WI38 (cell line): ENCODE measurements around the gene CCDC201.
A peak's percentile ranks its signal among the peaks of the same experiment; 100 is the strongest.

Experiments used
- H3K4me3 ChIP-seq: 2 replicates; pipeline ENCODE4 v1.5.1; 2011; ENCODE audit warnings: low read depth, mild to moderate bottlenecking, control low read depth, low read length
- TF ChIP-seq, protein P1 (sequence below): IDR thresholded peaks from 2 replicates; pipeline ENCODE4 v1.5.1; 2012; ENCODE audit warnings: low read depth, mild to moderate bottlenecking, control low read depth, low read length

Gene CCDC201, protein sequence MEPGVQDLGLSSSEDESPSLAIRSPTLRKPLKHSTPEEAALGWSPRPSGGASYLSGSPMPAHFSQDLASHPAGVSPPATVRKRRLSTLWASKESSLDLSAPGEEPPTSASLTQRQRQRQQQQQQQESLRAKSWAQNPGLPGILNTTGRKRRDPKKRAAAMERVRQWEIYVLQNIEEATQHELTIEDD

DNA sequence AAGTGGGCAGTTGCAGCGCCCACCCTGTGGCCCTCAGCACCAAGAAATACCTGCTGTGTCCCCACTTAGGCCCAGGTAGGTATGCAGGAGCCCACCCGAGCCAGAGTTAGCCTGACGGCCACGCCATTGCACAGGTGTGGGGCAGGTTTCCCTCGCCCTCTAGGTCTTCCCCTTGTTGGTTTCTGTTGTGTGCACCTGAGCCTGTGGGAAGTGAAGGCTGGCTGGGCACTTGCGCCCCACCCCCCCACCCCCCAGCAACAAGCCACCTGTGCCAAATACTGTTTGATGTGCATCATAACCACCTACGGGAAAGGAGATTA is at the start of gene CCDC201:
TSS of gene CCDC201 (minus strand) at position 48 of the 320 bp plus-strand sequence. CDS start 75 bp downstream, outside the sequence.
- no peak within 1 kb of the TSS for H3K4me3 ChIP-seq
- TF ChIP-seq, protein P1, sequence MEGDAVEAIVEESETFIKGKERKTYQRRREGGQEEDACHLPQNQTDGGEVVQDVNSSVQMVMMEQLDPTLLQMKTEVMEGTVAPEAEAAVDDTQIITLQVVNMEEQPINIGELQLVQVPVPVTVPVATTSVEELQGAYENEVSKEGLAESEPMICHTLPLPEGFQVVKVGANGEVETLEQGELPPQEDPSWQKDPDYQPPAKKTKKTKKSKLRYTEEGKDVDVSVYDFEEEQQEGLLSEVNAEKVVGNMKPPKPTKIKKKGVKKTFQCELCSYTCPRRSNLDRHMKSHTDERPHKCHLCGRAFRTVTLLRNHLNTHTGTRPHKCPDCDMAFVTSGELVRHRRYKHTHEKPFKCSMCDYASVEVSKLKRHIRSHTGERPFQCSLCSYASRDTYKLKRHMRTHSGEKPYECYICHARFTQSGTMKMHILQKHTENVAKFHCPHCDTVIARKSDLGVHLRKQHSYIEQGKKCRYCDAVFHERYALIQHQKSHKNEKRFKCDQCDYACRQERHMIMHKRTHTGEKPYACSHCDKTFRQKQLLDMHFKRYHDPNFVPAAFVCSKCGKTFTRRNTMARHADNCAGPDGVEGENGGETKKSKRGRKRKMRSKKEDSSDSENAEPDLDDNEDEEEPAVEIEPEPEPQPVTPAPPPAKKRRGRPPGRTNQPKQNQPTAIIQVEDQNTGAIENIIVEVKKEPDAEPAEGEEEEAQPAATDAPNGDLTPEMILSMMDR = no peak

DNA sequence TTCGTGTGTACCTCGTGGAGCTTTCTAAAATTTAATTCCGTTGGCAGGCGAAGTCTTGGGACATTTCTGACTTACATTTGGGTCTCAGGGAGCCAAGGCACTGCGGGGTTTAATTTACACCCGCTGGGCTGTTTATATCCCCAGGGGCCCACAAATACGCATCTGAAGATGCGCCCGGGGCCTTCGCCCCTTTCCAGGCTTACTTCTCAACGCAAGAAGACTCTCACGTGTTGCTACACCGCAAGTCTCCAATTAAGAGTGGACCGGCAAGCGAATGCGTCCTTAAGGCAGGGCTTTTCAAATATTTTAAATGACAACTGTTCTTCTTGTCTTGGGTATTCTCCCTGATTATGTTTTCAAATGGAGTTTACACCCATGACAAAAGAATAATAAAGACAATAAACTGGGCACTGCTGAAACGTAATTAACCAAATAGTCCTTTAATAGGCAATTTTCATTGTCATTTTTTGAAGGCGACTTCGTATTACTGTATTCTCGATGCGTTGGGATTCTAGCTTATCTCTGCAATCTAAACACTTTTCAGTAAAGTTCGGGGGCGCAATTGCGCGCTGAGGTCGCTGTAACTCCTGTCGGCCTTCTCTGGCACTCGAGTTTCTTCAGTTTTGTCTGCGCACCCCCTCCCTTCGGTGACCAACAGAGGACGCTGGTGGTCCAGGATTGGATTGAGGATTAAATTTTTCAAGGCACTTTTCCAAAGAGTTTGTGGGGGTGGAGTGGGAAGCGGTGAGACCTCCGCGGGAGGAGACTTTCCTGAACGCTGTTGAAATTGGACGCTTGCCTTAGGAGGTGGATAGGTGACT is 49.0 kb upstream of the CCDC201 start:
- peak overlapping the region; percentile 73 for H3K4me3 ChIP-seq
- TF ChIP-seq, protein P1 = peak; percentile 98

DNA sequence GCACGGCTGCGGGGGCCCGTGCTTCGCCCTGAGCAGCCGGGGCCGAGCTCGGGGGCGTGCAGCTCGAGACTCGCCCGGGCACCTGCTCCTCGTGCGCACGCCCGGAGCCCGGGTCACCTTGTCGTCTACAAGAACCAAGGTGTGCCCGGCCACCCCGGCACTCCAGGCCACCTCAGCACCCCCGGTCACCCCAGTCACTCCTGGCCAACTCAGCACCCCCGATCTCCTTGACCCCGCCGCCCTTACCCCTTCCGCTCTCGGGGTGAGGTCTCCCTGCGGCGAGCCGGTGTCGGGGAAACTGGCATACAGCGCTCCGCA is 48.5 kb upstream of the CCDC201 start:
- H3K4me3 ChIP-seq = peak overlapping the region; percentile 73
- TF ChIP-seq, protein P1 = no peak

DNA sequence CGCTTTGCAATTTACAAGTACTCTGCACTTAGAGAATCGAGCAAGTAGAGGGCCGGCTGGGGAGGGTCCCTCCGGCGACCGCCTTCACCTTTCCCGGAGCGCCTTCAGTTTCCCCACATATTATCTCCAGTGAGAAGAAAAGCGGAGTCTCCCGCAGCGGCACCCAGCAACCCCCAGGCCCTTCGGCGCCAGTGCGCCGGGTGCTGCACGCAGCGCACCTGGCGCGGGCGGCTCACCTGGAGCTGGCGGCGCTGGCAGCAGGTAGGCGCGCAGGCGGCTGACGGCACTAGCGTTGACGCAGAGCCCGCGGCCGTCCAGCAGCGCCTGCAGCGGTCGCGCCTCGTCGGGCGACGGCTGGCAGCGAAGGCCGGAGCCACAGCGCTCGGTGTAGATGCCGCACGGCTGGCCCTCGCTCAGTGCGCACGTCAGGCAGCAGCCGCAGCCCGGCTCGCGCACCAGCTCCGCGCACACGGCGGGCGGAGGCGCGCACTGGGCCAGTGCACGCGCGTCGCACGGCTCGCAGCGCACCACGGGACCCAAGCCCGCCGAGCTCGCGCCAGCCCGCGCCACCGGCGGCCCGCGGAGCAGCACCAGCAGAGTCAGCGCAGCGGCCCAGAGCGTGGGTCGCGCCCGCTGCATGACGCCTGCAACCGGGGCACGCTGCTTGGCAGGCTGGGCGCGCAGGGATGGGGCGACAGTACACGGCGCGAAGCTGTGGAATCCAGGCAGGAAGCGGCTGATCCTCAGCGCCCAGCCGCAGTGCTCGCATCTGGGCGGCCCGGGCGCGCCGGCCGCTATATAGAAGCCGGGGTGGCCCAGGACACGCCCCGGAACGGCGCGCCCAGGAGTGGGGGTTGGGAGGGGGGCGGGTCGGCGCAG is 47.9 kb upstream of the CCDC201 start, which contains the start of gene IGFBP3:
TSS of gene IGFBP3 (minus strand) at position 771 of the 879 bp plus-strand sequence. CDS start at position 639, 132 bp downstream.
- peak within 1 kb of the TSS; percentile 73 for H3K4me3 ChIP-seq
- TF ChIP-seq, protein P1 = no peak

DNA sequence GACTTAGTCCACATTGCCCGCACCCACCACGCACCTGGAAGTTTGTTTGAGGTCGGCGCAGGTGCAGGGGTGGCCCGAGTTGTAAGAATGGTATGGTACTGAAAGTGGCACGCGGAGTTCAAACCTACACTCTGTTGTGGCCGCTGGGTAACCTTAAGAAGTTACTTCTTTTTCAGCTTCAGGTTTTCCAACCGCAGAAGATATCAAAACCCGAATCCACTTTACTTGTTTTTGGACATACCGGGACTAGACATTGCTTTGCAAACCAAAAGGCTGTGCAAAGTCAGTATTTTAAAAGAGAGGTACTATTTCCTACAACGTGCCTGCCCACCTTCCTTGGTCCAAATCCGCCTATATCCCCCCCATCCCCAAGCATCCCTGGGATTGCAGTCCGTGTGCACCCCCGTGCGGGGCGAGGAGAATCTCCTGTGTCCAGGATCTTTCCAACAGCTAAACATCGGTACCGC is 47.1 kb upstream of the CCDC201 start:
- TF ChIP-seq, protein P1 = no peak
- peak overlapping the region; percentile 73 for H3K4me3 ChIP-seq

DNA sequence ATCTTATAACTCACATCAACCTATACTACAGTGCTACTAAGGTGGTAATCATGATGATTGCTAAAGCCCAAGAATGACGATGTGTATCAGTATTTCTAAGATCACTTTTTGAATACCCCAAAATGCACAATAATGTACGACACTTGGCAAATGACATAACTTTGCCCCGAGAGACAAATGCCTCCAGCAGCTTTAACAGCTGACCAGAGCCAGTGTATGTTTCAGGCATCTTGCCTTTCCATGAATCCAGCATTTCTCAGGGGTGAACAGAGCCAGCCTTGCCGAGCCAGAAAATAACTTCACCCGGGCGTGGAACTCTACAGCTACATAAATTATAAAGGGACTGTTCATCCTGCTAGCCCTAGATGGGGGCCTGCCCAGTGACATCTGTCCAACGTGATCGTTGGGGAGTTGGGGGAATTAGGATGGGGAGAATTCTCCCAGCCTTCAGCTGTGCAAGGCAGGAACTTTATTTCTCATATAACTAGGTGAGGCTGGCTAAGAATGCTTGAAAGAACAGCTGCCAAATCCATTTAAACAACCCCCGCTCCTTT is 46.4 kb upstream of the CCDC201 start:
- peak overlapping the region; percentile 73 for H3K4me3 ChIP-seq
- TF ChIP-seq, protein P1 = no peak
